ENCODE measurements around the gene IL1R1. TPM values are rescaled to one million over a fixed set of nuclear protein-coding genes. Genes with fewer than 3 reads are reported as not detected.

The IL1R1 gene
- total RNA-seq, 1 experiment from 2014 or later = 0.39 TPM

DNA sequence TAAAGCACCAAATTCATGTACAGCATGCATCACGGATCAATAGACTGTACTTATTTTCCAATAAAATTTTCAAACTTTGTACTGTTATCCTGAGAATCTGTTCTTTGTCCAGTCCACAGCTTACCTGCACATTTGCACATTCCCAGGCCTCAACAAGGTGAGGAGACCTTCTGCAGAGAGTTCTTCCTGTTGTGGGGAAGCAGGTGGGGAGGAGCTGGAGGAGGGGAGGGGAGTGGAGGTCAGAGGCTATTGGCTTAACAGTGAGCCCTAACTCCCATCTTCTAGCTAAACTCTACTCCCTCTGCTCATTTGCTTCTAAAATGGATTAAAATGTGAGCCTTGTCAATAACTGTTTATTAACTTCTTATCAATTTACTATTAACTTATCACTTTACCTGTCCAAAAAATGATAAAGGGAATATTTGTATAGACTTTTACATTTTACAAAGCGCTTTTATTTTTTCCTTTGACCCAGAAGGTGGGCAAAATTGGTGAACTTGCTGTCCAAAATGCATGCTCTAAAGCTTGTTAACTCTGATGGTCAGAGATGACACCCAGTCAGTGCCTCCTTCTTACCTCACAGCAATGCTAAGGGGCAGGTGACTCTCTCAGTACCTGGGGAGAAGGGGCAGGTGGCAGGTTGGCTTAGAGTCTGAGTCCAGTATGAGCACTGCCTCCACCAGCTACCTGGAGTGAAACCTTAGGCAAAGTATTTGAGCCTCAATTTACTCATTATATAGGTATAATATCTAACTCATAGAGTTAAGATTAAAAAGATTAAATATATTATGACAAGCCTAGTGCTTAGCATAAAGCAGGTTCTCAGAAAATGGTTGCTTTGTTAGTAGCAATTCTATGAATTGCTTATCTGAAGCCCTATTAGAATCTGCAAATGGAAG lies 37.5 kb downstream of the IL1R1 start:
- Histone ChIP-seq H2AK5ac (ENCODE audit: insufficient read length, low read length) (no peak overlapping the region), H2BK12ac (ENCODE audit: insufficient read length, low read depth, low read length) (no peak overlapping the region), H3K79me2 (ENCODE audit: insufficient read depth, low read length) (no peaks in the 10 kb centered on the region), H3K4ac (ENCODE audit: low read depth, low read length) (no peak overlapping the region), H3K27me3 (ENCODE audit: insufficient read depth, low read length) (no peaks in the 10 kb centered on the region; the same call in 1 of the 2 replicates), H3K9me3 (ENCODE audit: control insufficient read depth, low read depth, low read length) (no peaks in the 10 kb centered on the region), H3K23ac (ENCODE audit: insufficient read length, low read depth, low read length) (no peak overlapping the region), H2AFZ (ENCODE audit: low read length) (no peak overlapping the region), H3K9ac (ENCODE audit: extremely low read depth, insufficient read length, low read length) (no peak overlapping the region), H2BK5ac (ENCODE audit: insufficient read length, low read length) (no peak overlapping the region), H3K56ac (ENCODE audit: insufficient read length, low read depth, low read length) (no peak overlapping the region), H3K4me2 (ENCODE audit: insufficient read depth, insufficient read length, low read length) (no peak overlapping the region), H2BK120ac (ENCODE audit: low read depth, low read length, poor library complexity, severe bottlenecking) (no peak overlapping the region), H3K79me1 (ENCODE audit: insufficient read depth, low read depth, low read length, poor library complexity, severe bottlenecking) (no peaks in the 10 kb centered on the region), H3K4me1 (ENCODE audit: insufficient read depth, low read length) (no peaks in the 10 kb centered on the region), H3K23me2 (ENCODE audit: insufficient read length, low read depth, low read length, poor library complexity, severe bottlenecking) (no peaks in the 10 kb centered on the region), H4K5ac (ENCODE audit: insufficient read length, low read depth, low read length) (no peak overlapping the region), H4K20me1 (ENCODE audit: control insufficient read depth, insufficient read depth, insufficient read length) (no peaks in the 10 kb centered on the region), H3T11ph (ENCODE audit: low read length) (no peak overlapping the region), H2BK20ac (ENCODE audit: low read depth, low read length, poor library complexity, severe bottlenecking) (no peak overlapping the region), H3K18ac (ENCODE audit: insufficient read length, low read depth, low read length) (no peak overlapping the region), H2BK15ac (ENCODE audit: low read depth, low read length) (no peak overlapping the region), H4K91ac (ENCODE audit: insufficient read length, low read depth, low read length) (no peak overlapping the region), H3K14ac (ENCODE audit: insufficient read depth, low read length) (no peak overlapping the region), H4K8ac (replicated peaks; ENCODE audit: insufficient read length, low read depth, low read length) (no peak overlapping the region), H3K27ac (ENCODE audit: insufficient read length, low read depth, low read length) (no peak overlapping the region)
- peaks cover 2% of the 10 kb centered on the region; the same call in 1 of the 2 replicates for H3K27me3 Mint-ChIP-seq (ENCODE audit: low read depth)
- no peak overlapping the region for H3K4me3 Mint-ChIP-seq
- no peaks in the 10 kb centered on the region; a peak in 1 of 4 replicates for H3K4me1 Mint-ChIP-seq
- H3K27ac Mint-ChIP-seq = no peak overlapping the region
- H3K36me3 Mint-ChIP-seq (ENCODE audit: insufficient read depth in 1 of 3, low read depth in 3 of 3) = no peaks in the 10 kb centered on the region
- no peak for DNase-seq
- TF ChIP-seq, protein P1, sequence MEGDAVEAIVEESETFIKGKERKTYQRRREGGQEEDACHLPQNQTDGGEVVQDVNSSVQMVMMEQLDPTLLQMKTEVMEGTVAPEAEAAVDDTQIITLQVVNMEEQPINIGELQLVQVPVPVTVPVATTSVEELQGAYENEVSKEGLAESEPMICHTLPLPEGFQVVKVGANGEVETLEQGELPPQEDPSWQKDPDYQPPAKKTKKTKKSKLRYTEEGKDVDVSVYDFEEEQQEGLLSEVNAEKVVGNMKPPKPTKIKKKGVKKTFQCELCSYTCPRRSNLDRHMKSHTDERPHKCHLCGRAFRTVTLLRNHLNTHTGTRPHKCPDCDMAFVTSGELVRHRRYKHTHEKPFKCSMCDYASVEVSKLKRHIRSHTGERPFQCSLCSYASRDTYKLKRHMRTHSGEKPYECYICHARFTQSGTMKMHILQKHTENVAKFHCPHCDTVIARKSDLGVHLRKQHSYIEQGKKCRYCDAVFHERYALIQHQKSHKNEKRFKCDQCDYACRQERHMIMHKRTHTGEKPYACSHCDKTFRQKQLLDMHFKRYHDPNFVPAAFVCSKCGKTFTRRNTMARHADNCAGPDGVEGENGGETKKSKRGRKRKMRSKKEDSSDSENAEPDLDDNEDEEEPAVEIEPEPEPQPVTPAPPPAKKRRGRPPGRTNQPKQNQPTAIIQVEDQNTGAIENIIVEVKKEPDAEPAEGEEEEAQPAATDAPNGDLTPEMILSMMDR (conservative IDR thresholded peaks at IDR 0.05) = no peak
- no CpG with 5 or more reads among the region's 2 CpGs for WGBS (ENCODE audit: extremely low coverage, insufficient read length, low lambda C conversion rate)
- H3K9me3 Mint-ChIP-seq = no peaks in the 10 kb centered on the region
